ENCODE data around the gene PSMB7. TPM values are rescaled to one million over a fixed set of nuclear protein-coding genes. Genes with fewer than 3 reads are reported as not detected.

The PSMB7 gene
- total RNA-seq, 1 donor from 2014 or later, result 120 TPM

GRCh38 chr9:124333203-124333579, 82.1 kb downstream of the PSMB7 start:
- DNase-seq (no peak), ATAC-seq (ENCODE audit: low read depth) (no peak)
- no peaks in the 10 kb centered on the region for H3K4me1 Mint-ChIP-seq
- TF ChIP-seq, protein P1, sequence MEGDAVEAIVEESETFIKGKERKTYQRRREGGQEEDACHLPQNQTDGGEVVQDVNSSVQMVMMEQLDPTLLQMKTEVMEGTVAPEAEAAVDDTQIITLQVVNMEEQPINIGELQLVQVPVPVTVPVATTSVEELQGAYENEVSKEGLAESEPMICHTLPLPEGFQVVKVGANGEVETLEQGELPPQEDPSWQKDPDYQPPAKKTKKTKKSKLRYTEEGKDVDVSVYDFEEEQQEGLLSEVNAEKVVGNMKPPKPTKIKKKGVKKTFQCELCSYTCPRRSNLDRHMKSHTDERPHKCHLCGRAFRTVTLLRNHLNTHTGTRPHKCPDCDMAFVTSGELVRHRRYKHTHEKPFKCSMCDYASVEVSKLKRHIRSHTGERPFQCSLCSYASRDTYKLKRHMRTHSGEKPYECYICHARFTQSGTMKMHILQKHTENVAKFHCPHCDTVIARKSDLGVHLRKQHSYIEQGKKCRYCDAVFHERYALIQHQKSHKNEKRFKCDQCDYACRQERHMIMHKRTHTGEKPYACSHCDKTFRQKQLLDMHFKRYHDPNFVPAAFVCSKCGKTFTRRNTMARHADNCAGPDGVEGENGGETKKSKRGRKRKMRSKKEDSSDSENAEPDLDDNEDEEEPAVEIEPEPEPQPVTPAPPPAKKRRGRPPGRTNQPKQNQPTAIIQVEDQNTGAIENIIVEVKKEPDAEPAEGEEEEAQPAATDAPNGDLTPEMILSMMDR (IDR thresholded peaks at IDR 0.05), result no peak
- H3K27ac Mint-ChIP-seq, result no peak overlapping the region
- CTCF ChIA-PET, result interaction anchor here (0.8 kb wide), 1 partner anchor 8 kb away, joined by 3 read pairs; no protein-coding TSS in a partner anchor
- no peaks in the 10 kb centered on the region for H3K9me3 Mint-ChIP-seq
- H3K4me3 Mint-ChIP-seq, result no peak overlapping the region
- intact Hi-C loops (cut with micrococcal nuclease), result no loop called here
- H3K27me3 Mint-ChIP-seq, result no peaks in the 10 kb centered on the region
- peaks cover 84% of the 10 kb centered on the region for H3K36me3 Mint-ChIP-seq (ENCODE audit: low read depth)
- POLR2A ChIA-PET, result no interaction called here

- H3K9me3 Mint-ChIP-seq, result no peaks in the 10 kb centered on the region
- ChIA-PET POLR2A (interaction anchor here (0.6 kb wide), 1 partner anchor 53 kb away, joined by 7 read pairs; no protein-coding TSS in a partner anchor), CTCF (interaction anchor here (0.8 kb wide), 1 partner anchor 8 kb away, joined by 3 read pairs; no protein-coding TSS in a partner anchor)
- H3K4me3 Mint-ChIP-seq, result no peak overlapping the region
- H3K36me3 Mint-ChIP-seq (ENCODE audit: low read depth), result peaks cover 82% of the 10 kb centered on the region
- no peaks in the 10 kb centered on the region for H3K4me1 Mint-ChIP-seq
- no peaks in the 10 kb centered on the region for H3K27me3 Mint-ChIP-seq
- DNase-seq, result no peak
- peak overlapping the region; percentile 18 for H3K27ac Mint-ChIP-seq
- intact Hi-C loops (cut with micrococcal nuclease), result no loop called here
- ATAC-seq (ENCODE audit: low read depth), result no peak
- TF ChIP-seq, protein P1 (IDR thresholded peaks at IDR 0.05), result no peak
Measured at GRCh38 chr9:124332361-124333202, 82.7 kb downstream of the PSMB7 start.

- TF ChIP-seq, protein P1 (IDR thresholded peaks at IDR 0.05), result no peak
- no peaks in the 10 kb centered on the region for H3K9me3 Mint-ChIP-seq
- H3K4me3 Mint-ChIP-seq, result no peak overlapping the region
- intact Hi-C loops (cut with micrococcal nuclease), result no loop called here
- no peak for ATAC-seq (ENCODE audit: low read depth)
- no peaks in the 10 kb centered on the region for H3K27me3 Mint-ChIP-seq
- no peaks in the 10 kb centered on the region for H3K4me1 Mint-ChIP-seq
- ChIA-PET CTCF (no interaction called here), POLR2A (no interaction called here)
- no peak overlapping the region for H3K27ac Mint-ChIP-seq
- peaks cover 84% of the 10 kb centered on the region for H3K36me3 Mint-ChIP-seq (ENCODE audit: low read depth)
- DNase-seq, result no peak
Measured at GRCh38 chr9:124331580-124331979, 83.7 kb downstream of the PSMB7 start.

- Mint-ChIP-seq H3K9me3 (no peaks in the 10 kb centered on the region), H3K4me1 (peaks cover 8% of the 10 kb centered on the region), H3K27me3 (no peaks in the 10 kb centered on the region), H3K27ac (no peak overlapping the region), H3K36me3 (ENCODE audit: low read depth) (peaks cover 78% of the 10 kb centered on the region), H3K4me3 (no peak overlapping the region)
- ATAC-seq (ENCODE audit: low read depth), result no peak
- DNase-seq, result no peak
- TF ChIP-seq, protein P1 (IDR thresholded peaks at IDR 0.05), result no peak
- intact Hi-C loops (cut with micrococcal nuclease), result no loop called here
- POLR2A ChIA-PET, result interaction anchor here (0.6 kb wide), 1 partner anchor 64 kb away, joined by 4 read pairs; no protein-coding TSS in a partner anchor
- CTCF ChIA-PET, result no interaction called here
Measured at GRCh38 chr9:124330011-124330697, 85.1 kb downstream of the PSMB7 start.

Data from activated B cell treated with CpG ODN at 0.5 μM for 24 hours (primary cell).